Aorta (tissue), 5 donors: Measurements from ENCODE around the gene ALK. TPM values are rescaled to one million over a fixed set of nuclear protein-coding genes. Genes with fewer than 3 reads are reported as not detected.

Experiments used
- ATAC-seq: fragments of 200-7000 bp; cut with Tn5 transposase; one replicate; pipeline ENCODE4 v1.9.1; 2022; ENCODE audit warnings: moderate library complexity; ENCODE audit not compliant: low FRiP score
- DNase-seq, 2 donors: peaks; one replicate each; pipeline ENCODE4 v3.0.0-alpha.2; 2020
- H3K27ac ChIP-seq, 2 donors: one replicate each; pipeline ENCODE4 v1.5.1; 2013; ENCODE audit warnings: low read length in 2 of 2, mild to moderate bottlenecking in 2 of 2, moderate library complexity in 2 of 2, control low read depth in 1 of 2, inconsistent platforms in 1 of 2, low read depth in 1 of 2
- H3K27me3 ChIP-seq, 2 donors: one replicate each; pipeline ENCODE4 v1.6.1; 2013; ENCODE audit warnings: control low read depth in 1 of 2, low read length in 1 of 2, mild to moderate bottlenecking in 1 of 2, moderate library complexity in 1 of 2; ENCODE audit not compliant: insufficient read depth in 2 of 2, control insufficient read depth in 1 of 2
- H3K36me3 ChIP-seq, 2 donors: one replicate each; pipeline ENCODE4 v1.6.1; 2013; ENCODE audit warnings: control low read depth in 1 of 2, low read length in 1 of 2, mild to moderate bottlenecking in 1 of 2; ENCODE audit not compliant: insufficient read depth in 2 of 2, control insufficient read depth in 1 of 2
- H3K4me1 ChIP-seq, 2 donors: one replicate each; pipeline ENCODE4 v1.6.1; 2013; ENCODE audit warnings: low read length in 2 of 2, control low read depth in 1 of 2, mild to moderate bottlenecking in 1 of 2, moderate library complexity in 1 of 2; ENCODE audit not compliant: insufficient read depth in 2 of 2, control insufficient read depth in 1 of 2
- H3K4me3 ChIP-seq, 2 donors: one replicate each; pipeline ENCODE4 v1.5.1; 2013; ENCODE audit warnings: low read length in 2 of 2, control low read depth in 1 of 2, mild to moderate bottlenecking in 1 of 2
- H3K9me3 ChIP-seq: one replicate; pipeline ENCODE4 v1.6.1; 2013; ENCODE audit warnings: mild to moderate bottlenecking, low read length; ENCODE audit not compliant: control insufficient read depth
- WGBS, 2 donors: extraction: QIAGEN DNeasy Blood & Tissue Kit; methylation state at CpG; one replicate each; pipeline ENCODE4 v1.1.7; 2013; 5-methylcytosine and 5-hydroxymethylcytosine counted together
- intact Hi-C, 2 donors: fragments of 100-400 bp; cut with DNase I; formaldehyde crosslinking; loops; one replicate each; pipeline versions ENCODE4 v1.14.2 to v1.15.0; 2022
- polyA plus RNA-seq, 2 donors: library from polyadenylated mRNA; stranded (reverse); fragments of 200-250 nt; gene quantifications; one replicate each; pipeline ENCODE4 v1.2.3, GENCODE V29; 2013
- total RNA-seq, 2 donors: library from RNA; stranded (reverse); fragmentation: NEBNext Ultra II Directional; extraction: Animal tissue kit (Norgen Biotek cat#: 25700); gene quantifications; one replicate each; pipeline ENCODE4 v1.2.1, GENCODE V29; 2021
- donor health status: healthy with polysubstance abuse.
- donor health status: Bipolar disorder and iron deficiency.
- donor health status: DM: no; HTN: no; CAD: no.
- donor health status: DM: no; HTN: no; CAD: no.
- donor health status: DM: yes; HTN: yes; CAD: no.

Gene ALK
- total and polyA plus RNA-seq, 4 donors, result 0.13 to 0.30 TPM; not detected in 2

DNA sequence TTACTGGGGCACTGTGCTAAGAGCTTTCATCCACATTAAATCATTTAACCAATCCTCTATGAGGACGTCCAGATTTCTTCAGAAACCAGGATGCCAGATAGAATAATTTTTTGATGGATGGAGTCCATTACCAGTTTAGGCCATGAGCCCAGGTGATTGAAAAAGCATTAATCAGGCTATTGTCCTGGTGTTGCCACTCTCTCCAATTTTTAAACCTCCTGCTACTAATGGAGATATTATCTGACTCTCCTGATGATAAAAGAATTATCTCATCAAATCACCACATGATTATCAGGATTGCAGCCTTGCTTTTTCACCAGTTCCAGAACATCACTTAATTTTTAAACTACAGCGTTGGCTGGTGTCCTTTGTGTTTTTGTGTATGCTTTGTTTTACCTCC, 404.0 kb downstream of the ALK start:
- Histone ChIP-seq H3K4me3 (no peak overlapping the region), H3K27ac (no peak overlapping the region), H3K27me3 (no peaks in the 10 kb centered on the region), H3K36me3 (no peaks in the 10 kb centered on the region), H3K9me3 (peaks cover 1% of the 10 kb centered on the region), H3K4me1 (no peaks in the 10 kb centered on the region)
- DNase-seq (no peak), ATAC-seq (no peak)
- intact Hi-C loops, result no loop called here
- 68 to 78% methylated on average over 2 of the region's 2 CpGs for WGBS, 2 donors

DNA sequence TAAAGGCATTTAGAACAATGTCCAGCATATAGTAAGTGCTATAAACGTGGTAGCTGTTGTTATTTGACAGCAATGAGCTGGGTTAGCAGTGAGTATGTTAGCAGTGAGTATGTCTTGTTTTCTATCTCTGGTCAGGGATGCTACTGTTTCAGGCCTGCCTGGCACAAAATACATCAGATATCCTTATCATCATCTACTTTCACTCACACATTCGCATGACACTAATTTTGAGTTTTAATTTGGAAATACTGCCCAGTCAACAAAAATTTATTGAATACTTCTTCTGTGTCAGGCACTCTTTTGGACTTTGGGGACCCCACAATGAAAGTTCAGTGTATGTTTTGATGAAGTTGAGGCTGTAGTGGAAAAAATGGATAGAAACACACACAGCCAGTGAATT, 404.6 kb downstream of the ALK start:
- no peak for ATAC-seq
- H3K4me3 ChIP-seq, result no peak overlapping the region
- DNase-seq, result no peak
- H3K4me1 ChIP-seq, result no peaks in the 10 kb centered on the region
- 53 to 59% methylated on average over 2 of the region's 2 CpGs for WGBS, 2 donors
- H3K9me3 ChIP-seq, result peaks cover 1% of the 10 kb centered on the region
- no peak overlapping the region for H3K27ac ChIP-seq
- intact Hi-C loops, result no loop called here
- no peaks in the 10 kb centered on the region for H3K36me3 ChIP-seq
- H3K27me3 ChIP-seq, result no peaks in the 10 kb centered on the region

DNA sequence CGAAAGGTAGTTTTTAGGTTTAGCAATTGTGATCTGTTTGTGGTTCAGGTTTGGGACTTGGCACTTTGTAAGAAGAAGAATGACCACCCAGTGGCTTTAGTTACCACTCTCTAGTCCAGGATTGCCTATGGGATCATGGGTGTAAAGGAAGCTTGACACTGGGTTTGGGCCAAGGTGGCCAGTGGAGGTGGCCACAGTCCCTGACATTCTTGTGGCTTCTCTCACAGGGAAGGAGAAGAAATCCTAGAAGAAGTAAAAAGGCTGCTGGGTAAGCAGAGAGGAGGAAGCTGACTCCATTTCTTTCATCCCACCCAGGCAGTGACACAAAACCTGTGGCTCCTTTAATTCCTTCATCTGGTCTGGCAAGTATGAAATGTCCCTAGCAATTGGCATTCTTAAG, 411.5 kb downstream of the ALK start:
- Histone ChIP-seq H3K9me3 (peaks cover 4% of the 10 kb centered on the region), H3K36me3 (no peaks in the 10 kb centered on the region), H3K27me3 (no peaks in the 10 kb centered on the region), H3K27ac (no peak overlapping the region), H3K4me3 (no peak overlapping the region), H3K4me1 (no peaks in the 10 kb centered on the region)
- WGBS, 2 donors, result 63 to 69% methylated on average over 1 of the region's 1 CpG
- no peak for ATAC-seq
- DNase-seq, result no peak
- intact Hi-C loops, result no loop called here

DNA sequence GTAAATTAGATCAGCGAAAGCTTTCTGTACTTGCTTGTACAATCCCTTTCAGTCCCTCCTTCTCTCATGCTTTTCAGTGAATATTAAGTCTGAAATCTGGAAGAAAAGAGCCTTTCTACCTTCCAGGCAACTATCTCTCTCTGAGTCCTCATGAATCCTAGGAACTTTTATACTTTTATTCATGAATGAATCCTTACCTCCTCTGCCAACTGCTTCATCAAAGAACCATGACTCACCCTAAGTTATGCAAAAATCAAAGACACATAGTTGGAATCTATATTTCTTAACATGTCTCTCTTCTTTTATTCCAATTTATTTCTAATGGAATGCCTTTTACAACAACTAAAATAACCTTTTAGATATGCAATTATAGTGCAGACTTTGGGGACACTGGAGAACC, 412.0 kb downstream of the ALK start:
- Histone ChIP-seq H3K36me3 (no peaks in the 10 kb centered on the region), H3K27ac (no peak overlapping the region), H3K27me3 (no peaks in the 10 kb centered on the region), H3K4me3 (no peak overlapping the region), H3K9me3 (peaks cover 4% of the 10 kb centered on the region), H3K4me1 (no peaks in the 10 kb centered on the region)
- DNase-seq (no peak), ATAC-seq (no peak)
- 89 to 94% methylated on average over 1 of the region's 1 CpG for WGBS, 2 donors
- intact Hi-C loops, result no loop called here

DNA sequence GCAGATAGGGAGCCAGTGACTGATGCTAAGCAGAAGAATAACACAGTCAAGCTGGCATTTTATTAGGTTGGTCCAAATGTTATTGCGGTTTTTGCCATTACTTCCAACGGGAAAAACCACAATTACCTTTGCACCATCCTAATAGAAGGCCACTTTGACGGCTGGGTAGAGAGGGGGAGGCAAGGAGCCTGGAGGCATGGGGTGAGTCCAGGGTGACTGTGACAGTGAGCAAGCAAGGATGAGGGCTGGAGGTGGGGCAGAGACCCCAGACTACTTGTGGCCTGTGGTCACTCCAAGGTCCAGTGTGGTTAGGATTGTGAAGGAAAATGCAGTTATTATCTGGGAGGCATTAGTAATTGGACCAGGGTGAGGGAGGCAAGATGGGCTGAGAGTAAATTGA, 416.6 kb downstream of the ALK start:
- no peaks in the 10 kb centered on the region for H3K27me3 ChIP-seq
- WGBS, 2 donors, result 81 to 82% methylated on average over 3 of the region's 3 CpGs
- no peak overlapping the region for H3K27ac ChIP-seq
- DNase-seq, result no peak
- no peaks in the 10 kb centered on the region for H3K36me3 ChIP-seq
- H3K4me1 ChIP-seq, result no peaks in the 10 kb centered on the region
- intact Hi-C loops, result no loop called here
- peaks cover 2% of the 10 kb centered on the region for H3K9me3 ChIP-seq
- ATAC-seq, result no peak
- H3K4me3 ChIP-seq, result no peak overlapping the region

DNA sequence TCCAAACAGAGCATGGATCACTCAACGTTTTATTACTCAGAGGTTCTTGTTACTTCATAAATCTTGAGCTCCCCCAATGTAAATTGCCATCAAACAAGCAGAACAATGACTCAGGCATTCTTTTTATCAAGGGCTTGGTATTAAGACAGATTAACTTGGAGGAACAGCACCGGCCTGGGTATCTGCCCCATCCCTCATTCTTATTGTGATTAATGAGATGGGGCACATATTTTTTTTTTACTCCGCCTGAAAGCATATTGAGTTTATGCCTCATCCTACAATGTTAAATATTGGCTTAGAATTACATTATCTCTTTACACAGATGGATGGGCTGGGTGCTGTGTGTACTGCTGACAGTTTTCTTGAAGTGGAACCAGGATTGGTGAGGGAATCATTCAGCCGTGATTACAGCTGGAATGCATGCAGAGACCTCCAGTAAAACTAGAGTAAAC, 418.9 kb downstream of the ALK start:
- ATAC-seq, result no peak
- intact Hi-C loops, result no loop called here
- H3K27ac ChIP-seq, result no peak overlapping the region
- H3K4me3 ChIP-seq, result no peak overlapping the region
- DNase-seq, result no peak
- no peaks in the 10 kb centered on the region for H3K9me3 ChIP-seq
- no peaks in the 10 kb centered on the region for H3K4me1 ChIP-seq
- WGBS, 2 donors, result 25 to 31% methylated on average over 4 of the region's 4 CpGs
- H3K36me3 ChIP-seq, result no peaks in the 10 kb centered on the region
- H3K27me3 ChIP-seq, result no peaks in the 10 kb centered on the region

DNA sequence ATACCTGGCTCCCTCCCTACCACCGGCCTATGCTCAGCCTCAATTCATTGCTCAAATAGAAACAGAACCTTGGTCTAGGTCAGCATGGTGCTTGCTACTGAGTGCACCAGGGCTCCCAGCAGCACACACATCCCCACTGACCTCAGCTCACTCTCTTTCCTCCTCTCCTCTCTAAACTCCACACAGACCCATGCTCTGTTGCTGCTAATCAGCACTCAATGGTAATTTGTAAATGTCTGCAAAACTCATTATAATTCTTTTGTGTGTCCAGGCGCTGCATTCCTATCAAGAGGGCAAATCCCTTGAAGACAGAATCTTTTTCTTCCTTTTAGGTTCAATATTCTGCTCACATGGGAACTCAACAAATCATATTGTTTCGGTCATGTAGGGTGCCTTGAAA, 424.0 kb downstream of the ALK start:
- intact Hi-C loops, result no loop called here
- Histone ChIP-seq H3K27me3 (no peaks in the 10 kb centered on the region), H3K9me3 (no peaks in the 10 kb centered on the region), H3K27ac (no peak overlapping the region), H3K36me3 (no peaks in the 10 kb centered on the region), H3K4me3 (no peak overlapping the region), H3K4me1 (no peaks in the 10 kb centered on the region)
- ATAC-seq (no peak), DNase-seq (no peak)
- 90 to 95% methylated on average over 3 of the region's 3 CpGs for WGBS, 2 donors

DNA sequence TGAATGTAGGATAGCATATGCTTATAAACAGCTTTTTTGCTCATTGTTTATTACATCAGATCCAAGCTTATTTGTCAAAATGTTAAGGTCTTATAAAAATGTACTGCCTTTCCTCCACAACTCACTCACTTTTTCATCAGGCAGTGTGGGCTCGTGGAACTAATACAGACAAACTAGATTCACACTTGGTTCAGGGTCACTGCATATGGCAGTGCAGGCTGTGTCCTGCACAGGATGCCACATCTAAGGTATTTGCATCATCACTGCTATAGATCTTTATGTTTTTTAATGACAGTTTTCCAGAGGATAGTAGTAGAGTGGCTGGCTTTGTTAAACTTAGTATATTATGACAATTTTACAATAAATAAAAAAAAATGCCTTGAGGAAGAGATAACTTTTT, 425.2 kb downstream of the ALK start:
- no peak for ATAC-seq
- Histone ChIP-seq H3K27me3 (no peaks in the 10 kb centered on the region), H3K4me3 (no peak overlapping the region), H3K27ac (no peak overlapping the region), H3K36me3 (no peaks in the 10 kb centered on the region), H3K4me1 (no peaks in the 10 kb centered on the region), H3K9me3 (no peaks in the 10 kb centered on the region)
- DNase-seq, result no peak
- intact Hi-C loops, result no loop called here
- WGBS, 2 donors, result 4 to 23% methylated on average over 1 of the region's 1 CpG

DNA sequence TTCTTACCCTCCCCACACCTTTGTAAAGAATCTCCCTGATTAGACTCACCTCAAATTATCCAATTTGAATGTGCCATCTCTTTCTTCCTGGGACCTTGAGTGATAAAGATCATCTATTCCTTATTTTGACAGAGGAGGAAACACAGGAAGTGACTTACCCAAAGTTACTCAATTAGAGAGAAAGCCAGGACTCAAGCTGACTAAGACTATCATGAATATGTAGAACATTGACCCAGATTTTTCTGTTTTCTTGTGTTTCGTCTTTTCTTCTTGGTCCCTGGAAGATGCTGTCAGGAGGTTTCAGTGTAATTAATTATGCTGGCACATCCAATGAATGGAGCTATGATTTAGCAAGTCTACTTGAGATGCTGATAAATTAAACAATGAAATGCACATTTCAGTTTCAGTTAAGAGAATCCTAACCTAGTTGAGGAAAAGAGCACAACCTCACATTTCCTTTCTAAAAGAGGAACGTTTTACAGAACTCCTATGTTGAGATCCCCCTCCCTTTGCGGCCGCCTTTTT, 425.8 kb downstream of the ALK start:
- Histone ChIP-seq H3K4me1 (no peaks in the 10 kb centered on the region), H3K36me3 (no peaks in the 10 kb centered on the region), H3K27ac (no peak overlapping the region), H3K4me3 (no peak overlapping the region), H3K9me3 (no peaks in the 10 kb centered on the region), H3K27me3 (no peaks in the 10 kb centered on the region)
- WGBS, 2 donors, result 28 to 36% methylated on average over 4 of the region's 4 CpGs
- no peak for DNase-seq
- ATAC-seq, result no peak
- intact Hi-C loops, result no loop called here
